PC-9 (cell line): ENCODE data around the gene TRAPPC10. TPM values are rescaled to one million over a fixed set of nuclear protein-coding genes. Genes with fewer than 3 reads are reported as not detected.

Experiments used
- BruUV-seq: library from RNA; stranded (reverse); fragments of 400-500 nt; replicated peaks from 2 replicates; lab custom pipeline; 2021; lab: Mats Ljungman, UMichigan
- CTCF ChIA-PET: fragments of 300-600 bp; sonication (Branson Sonifier 250); formaldehyde crosslinking; loops from one replicate; lab custom pipeline; 2022; ENCODE audit warnings: antibody characterized with exemption; lab: Charles Lee
- POLR2A ChIA-PET: fragments of 300-600 bp; sonication (Branson Sonifier 250); formaldehyde crosslinking; loops from one replicate; lab custom pipeline; 2022; ENCODE audit warnings: antibody characterized with exemption; ENCODE audit not compliant: unreplicated experiment; lab: Charles Lee
- DNase-seq, 2 experiments: peaks; one replicate each; pipeline versions ENCODE4 v3.0.0 to v3.0.0-alpha.2; 2015 to 2022; ENCODE audit warnings: mixed read lengths in 1 of 2
- H2AFZ ChIP-seq: fragments of 200-600 bp; sonication (generic); 2 replicates; pipeline ENCODE4 v1.8.1; 2017; ENCODE audit warnings: antibody characterized with exemption
- H3F3A ChIP-seq: fragments of 200-600 bp; sonication (generic); 2 replicates; pipeline ENCODE4 v1.8.1; 2017; ENCODE audit warnings: antibody characterized with exemption, mild to moderate bottlenecking, low read depth; ENCODE audit not compliant: insufficient read depth
- H3K27ac ChIP-seq: fragments of 200-600 bp; sonication (generic); 2 replicates; pipeline ENCODE4 v1.6.1; 2016; ENCODE audit warnings: mixed run types
- H3K27me3 ChIP-seq: fragments of 200-600 bp; sonication (generic); 2 replicates; pipeline ENCODE4 v1.6.1; 2016; ENCODE audit warnings: low read depth, mixed run types; ENCODE audit not compliant: insufficient read depth
- H3K36me3 ChIP-seq: fragments of 200-600 bp; sonication (generic); 2 replicates; pipeline ENCODE4 v1.6.1; 2016; ENCODE audit warnings: low read depth, mixed run types
- H3K4me1 ChIP-seq: fragments of 200-600 bp; sonication (generic); replicated peaks from 2 replicates; pipeline ENCODE4 v1.6.1; 2016; ENCODE audit warnings: mixed run types; ENCODE audit not compliant: insufficient read depth
- H3K4me2 ChIP-seq: fragments of 200-600 bp; sonication (generic); 2 replicates; pipeline ENCODE4 v1.6.1; 2017; ENCODE audit warnings: mixed run types
- H3K4me3 ChIP-seq: fragments of 200-600 bp; sonication (generic); 2 replicates; pipeline ENCODE4 v1.6.1; 2016; ENCODE audit warnings: mixed run types
- H3K79me2 ChIP-seq: fragments of 200-600 bp; sonication (generic); 2 replicates; pipeline ENCODE4 v1.6.1; 2017; ENCODE audit warnings: low read depth, mixed run types
- H3K9me2 ChIP-seq: fragments of 200-600 bp; sonication (generic); 2 replicates; pipeline ENCODE4 v1.8.1; 2017; ENCODE audit warnings: mild to moderate bottlenecking; ENCODE audit not compliant: insufficient read depth
- H3K9me3 ChIP-seq: fragments of 200-600 bp; sonication (generic); 2 replicates; pipeline ENCODE4 v1.8.1; 2016; ENCODE audit warnings: low read depth; ENCODE audit not compliant: insufficient read depth
- H4K20me1 ChIP-seq: fragments of 200-600 bp; sonication (generic); 2 replicates; pipeline ENCODE4 v1.8.1; 2017; ENCODE audit not compliant: insufficient read depth
- CTCF ChIP-seq: fragments of 200-600 bp; sonication (generic); conservative IDR thresholded peaks from 2 replicates; pipeline ENCODE4 v1.6.1; 2017; ENCODE audit warnings: mixed run types, antibody characterized with exemption, mild to moderate bottlenecking, moderate library complexity
- EZH2 ChIP-seq: fragments of 200-600 bp; sonication (generic); IDR thresholded peaks from 2 replicates; pipeline ENCODE4 v1.8.0; 2017; ENCODE audit warnings: antibody characterized with exemption, low read depth
- intact Hi-C: fragments of 100-400 bp; cut with micrococcal nuclease; formaldehyde crosslinking; loops from one replicate; pipeline ENCODE4 v1.10.0; 2022; ENCODE audit not compliant: unreplicated experiment
- total RNA-seq: library from RNA; stranded (reverse); gene quantifications from 2 replicates; pipeline ENCODE4 v1.2.3, GENCODE V29; 2021

Gene TRAPPC10
- total RNA-seq, 1 experiment from 2014 or later = 27.2 TPM

GRCh38 chr21:43970551-43970950, 41.6 kb upstream of the TRAPPC10 start:
- H3K36me3 ChIP-seq = no peaks in the 10 kb centered on the region
- DNase-seq = no peak
- H3K4me3 ChIP-seq = no peak overlapping the region
- no peaks in the 10 kb centered on the region for H3K4me1 ChIP-seq
- H4K20me1 ChIP-seq = no peaks in the 10 kb centered on the region
- H3F3A ChIP-seq = peaks cover 3% of the 10 kb centered on the region; the same call in 1 of the 2 replicates
- TF ChIP-seq CTCF = no peak
- no peak for TF ChIP-seq EZH2
- H3K4me2 ChIP-seq = no peak overlapping the region
- ChIA-PET POLR2A (no interaction called here), CTCF (no interaction called here)
- intact Hi-C loops = no loop called here
- H2AFZ ChIP-seq = no peak overlapping the region
- H3K9me2 ChIP-seq = no peaks in the 10 kb centered on the region
- BruUV-seq = no TSS peak
- no peak overlapping the region for H3K27ac ChIP-seq
- no peaks in the 10 kb centered on the region for H3K9me3 ChIP-seq
- H3K79me2 ChIP-seq = no peaks in the 10 kb centered on the region
- no peaks in the 10 kb centered on the region for H3K27me3 ChIP-seq

- Histone ChIP-seq H3K27ac (no peak overlapping the region), H3K4me2 (no peak overlapping the region), H3K9me2 (no peaks in the 10 kb centered on the region), H3K79me2 (no peaks in the 10 kb centered on the region), H3K27me3 (no peaks in the 10 kb centered on the region), H3K36me3 (no peaks in the 10 kb centered on the region), H3K4me1 (no peaks in the 10 kb centered on the region), H3F3A (peaks cover 3% of the 10 kb centered on the region; the same call in 1 of the 2 replicates), H3K4me3 (no peak overlapping the region), H2AFZ (no peak overlapping the region), H3K9me3 (no peaks in the 10 kb centered on the region), H4K20me1 (no peaks in the 10 kb centered on the region)
- no peak for TF ChIP-seq EZH2
- TF ChIP-seq CTCF = no peak
- CTCF ChIA-PET = no interaction called here
- intact Hi-C loops = no loop called here
- no TSS peak for BruUV-seq
- DNase-seq = no peak
- POLR2A ChIA-PET = no interaction called here
These were observed 40.7 kb upstream of the TRAPPC10 start for GRCh38 chr21:43971201-43971991.

DNA sequence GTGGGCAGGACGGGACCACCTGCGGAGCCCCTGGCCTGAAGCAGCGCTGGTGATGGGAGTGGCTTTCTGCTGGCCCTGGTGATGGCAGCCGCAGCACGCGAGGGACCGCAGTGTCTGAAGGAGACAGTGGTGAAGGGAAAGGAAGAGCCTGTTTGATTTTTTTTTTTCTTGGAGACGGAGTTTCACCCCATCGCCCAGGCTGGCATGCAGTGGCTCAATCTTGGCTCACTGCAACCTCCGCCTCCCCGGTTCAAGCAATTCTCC, 40.2 kb upstream of the TRAPPC10 start:
- CTCF ChIA-PET = no interaction called here
- H3K4me1 ChIP-seq = no peaks in the 10 kb centered on the region
- peaks cover 3% of the 10 kb centered on the region; the same call in 1 of the 2 replicates for H3F3A ChIP-seq
- DNase-seq = no peak
- intact Hi-C loops = no loop called here
- no peak overlapping the region for H3K4me2 ChIP-seq
- H3K27me3 ChIP-seq = no peaks in the 10 kb centered on the region
- no TSS peak for BruUV-seq
- H2AFZ ChIP-seq = no peak overlapping the region
- no peaks in the 10 kb centered on the region for H3K9me2 ChIP-seq
- H3K36me3 ChIP-seq = no peaks in the 10 kb centered on the region
- no peaks in the 10 kb centered on the region for H4K20me1 ChIP-seq
- no peak overlapping the region for H3K4me3 ChIP-seq
- H3K9me3 ChIP-seq = no peaks in the 10 kb centered on the region
- H3K27ac ChIP-seq = no peak overlapping the region
- POLR2A ChIA-PET = no interaction called here
- TF ChIP-seq CTCF (no peak), EZH2 (no peak)
- H3K79me2 ChIP-seq = no peaks in the 10 kb centered on the region
